Right lobe of liver (tissue), 4 donors: ENCODE measurements around the gene LTO1.

ENCODE experiments used
- CTCF ChIP-seq, 4 donors: fragments of 200-600 bp in 3 of 4; fragments of 450-650 bp in 1 of 4; IDR thresholded peaks; one replicate each; pipeline versions ENCODE4 v1.5.1 to v1.8.0; 2016 to 2022; ENCODE audit warnings: antibody characterized with exemption in 4 of 4, mild to moderate bottlenecking in 2 of 4
- POLR2A ChIP-seq: fragments of 450-650 bp; IDR thresholded peaks from one replicate; pipeline ENCODE4 v1.6.1; 2017; ENCODE audit warnings: antibody characterized with exemption, mild to moderate bottlenecking
- donor health status: DM: no; HTN: no; CAD: no.
- donor health status: DM: no; HTN: no; CAD: no.
- donor health status: DM: no; HTN: yes; CAD: no.

- no peak for TF ChIP-seq CTCF (IDR thresholded peaks at IDR 0.05)
- no peak for TF ChIP-seq POLR2A
These were observed 2.6 kb upstream of the LTO1 start for GRCh38 chr11:69677749-69678148.
